Measurements from ENCODE around the gene PLCL2. TPM values are rescaled to one million over a fixed set of nuclear protein-coding genes. Genes with fewer than 3 reads are reported as not detected.

Gene PLCL2
- total RNA-seq, 1 experiment from 2014 or later, result 0.07 TPM

- TF ChIP-seq, protein P1, sequence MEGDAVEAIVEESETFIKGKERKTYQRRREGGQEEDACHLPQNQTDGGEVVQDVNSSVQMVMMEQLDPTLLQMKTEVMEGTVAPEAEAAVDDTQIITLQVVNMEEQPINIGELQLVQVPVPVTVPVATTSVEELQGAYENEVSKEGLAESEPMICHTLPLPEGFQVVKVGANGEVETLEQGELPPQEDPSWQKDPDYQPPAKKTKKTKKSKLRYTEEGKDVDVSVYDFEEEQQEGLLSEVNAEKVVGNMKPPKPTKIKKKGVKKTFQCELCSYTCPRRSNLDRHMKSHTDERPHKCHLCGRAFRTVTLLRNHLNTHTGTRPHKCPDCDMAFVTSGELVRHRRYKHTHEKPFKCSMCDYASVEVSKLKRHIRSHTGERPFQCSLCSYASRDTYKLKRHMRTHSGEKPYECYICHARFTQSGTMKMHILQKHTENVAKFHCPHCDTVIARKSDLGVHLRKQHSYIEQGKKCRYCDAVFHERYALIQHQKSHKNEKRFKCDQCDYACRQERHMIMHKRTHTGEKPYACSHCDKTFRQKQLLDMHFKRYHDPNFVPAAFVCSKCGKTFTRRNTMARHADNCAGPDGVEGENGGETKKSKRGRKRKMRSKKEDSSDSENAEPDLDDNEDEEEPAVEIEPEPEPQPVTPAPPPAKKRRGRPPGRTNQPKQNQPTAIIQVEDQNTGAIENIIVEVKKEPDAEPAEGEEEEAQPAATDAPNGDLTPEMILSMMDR (IDR thresholded peaks at IDR 0.05; ENCODE audit: insufficient read depth in 1 of 2, low read depth in 1 of 2, low read length in 1 of 2, severe bottlenecking in 1 of 2, unreplicated experiment in 1 of 2), result no peak
- Histone ChIP-seq H3K27me3 (replicated peaks; ENCODE audit: control insufficient read depth, insufficient read depth, low read length) (no peaks in the 10 kb centered on the region; the same call in 1 of the 2 replicates), H3K36me3 (ENCODE audit: control insufficient read depth, insufficient read depth, low read length) (no peaks in the 10 kb centered on the region), H3K9me3 (no peaks in the 10 kb centered on the region), H3K4me3 (ENCODE audit: low read depth, low read length) (no peak overlapping the region), H3K4me1 (no peaks in the 10 kb centered on the region)
- no peaks in the 10 kb centered on the region for H3K9me3 Mint-ChIP-seq (ENCODE audit: unreplicated experiment)
- H3K36me3 Mint-ChIP-seq (ENCODE audit: insufficient read depth, unreplicated experiment), result no peaks in the 10 kb centered on the region
- intact Hi-C loops (cut with micrococcal nuclease; ENCODE audit: unreplicated experiment), result no loop called here
- DNase-seq, result no peak
- no peak overlapping the region for H3K27ac Mint-ChIP-seq (ENCODE audit: unreplicated experiment)
- peaks cover 3% of the 10 kb centered on the region for H3K27me3 Mint-ChIP-seq (ENCODE audit: insufficient read depth, unreplicated experiment)
- CTCF ChIA-PET, result no interaction called here
- H3K4me1 Mint-ChIP-seq (ENCODE audit: low read depth, unreplicated experiment), result no peaks in the 10 kb centered on the region
- no TSS peak for BruUV-seq (replicated peaks)
- no peak overlapping the region for H3K4me3 Mint-ChIP-seq (ENCODE audit: unreplicated experiment)
- POLR2A ChIA-PET, result no interaction called here
Observed at GRCh38 chr3:17130956-17131355, 246.2 kb downstream of the PLCL2 start.

- BruUV-seq (replicated peaks), result no TSS peak
- TF ChIP-seq, protein P1 (IDR thresholded peaks at IDR 0.05; ENCODE audit: insufficient read depth in 1 of 2, low read depth in 1 of 2, low read length in 1 of 2, severe bottlenecking in 1 of 2, unreplicated experiment in 1 of 2), result no peak
Observed at GRCh38 chr3:17132286-17133115, 247.7 kb downstream of the PLCL2 start.

GRCh38 chr3:17133632-17134545 is 249.1 kb downstream of the PLCL2 start:
- Histone ChIP-seq H3K9me3 (no peaks in the 10 kb centered on the region), H3K27me3 (replicated peaks; ENCODE audit: control insufficient read depth, insufficient read depth, low read length) (no peaks in the 10 kb centered on the region; the same call in 1 of the 2 replicates), H3K36me3 (ENCODE audit: control insufficient read depth, insufficient read depth, low read length) (no peaks in the 10 kb centered on the region), H3K4me3 (ENCODE audit: low read depth, low read length) (no peak overlapping the region), H3K4me1 (no peaks in the 10 kb centered on the region)
- Mint-ChIP-seq H3K27ac (ENCODE audit: unreplicated experiment) (no peak overlapping the region), H3K9me3 (ENCODE audit: unreplicated experiment) (no peaks in the 10 kb centered on the region), H3K36me3 (ENCODE audit: insufficient read depth, unreplicated experiment) (no peaks in the 10 kb centered on the region), H3K27me3 (ENCODE audit: insufficient read depth, unreplicated experiment) (peaks cover 3% of the 10 kb centered on the region), H3K4me3 (ENCODE audit: unreplicated experiment) (no peak overlapping the region), H3K4me1 (ENCODE audit: low read depth, unreplicated experiment) (no peaks in the 10 kb centered on the region)
- ChIA-PET CTCF (interaction anchor here (0.7 kb wide), 1 partner anchor 120 kb away, joined by 8 read pairs; no protein-coding TSS in a partner anchor), POLR2A (no interaction called here)
- BruUV-seq (replicated peaks), result no TSS peak
- intact Hi-C loops (cut with micrococcal nuclease; ENCODE audit: unreplicated experiment), result no loop called here
- TF ChIP-seq, protein P1 (IDR thresholded peaks at IDR 0.05; ENCODE audit: insufficient read depth in 1 of 2, low read depth in 1 of 2, low read length in 1 of 2, severe bottlenecking in 1 of 2, unreplicated experiment in 1 of 2), result no peak
- DNase-seq, result no peak

More at GRCh38 chr3:17132286-17133115, 247.7 kb downstream of the PLCL2 start:
- Histone ChIP-seq H3K4me3 (ENCODE audit: low read depth, low read length) (no peak overlapping the region), H3K27me3 (replicated peaks; ENCODE audit: control insufficient read depth, insufficient read depth, low read length) (no peaks in the 10 kb centered on the region; the same call in 1 of the 2 replicates), H3K36me3 (ENCODE audit: control insufficient read depth, insufficient read depth, low read length) (no peaks in the 10 kb centered on the region), H3K9me3 (no peaks in the 10 kb centered on the region), H3K4me1 (no peaks in the 10 kb centered on the region)
- DNase-seq, result no peak
- ChIA-PET CTCF (no interaction called here), POLR2A (no interaction called here)
- intact Hi-C loops (cut with micrococcal nuclease; ENCODE audit: unreplicated experiment), result no loop called here
- Mint-ChIP-seq H3K36me3 (ENCODE audit: insufficient read depth, unreplicated experiment) (no peaks in the 10 kb centered on the region), H3K9me3 (ENCODE audit: unreplicated experiment) (no peaks in the 10 kb centered on the region), H3K4me3 (ENCODE audit: unreplicated experiment) (no peak overlapping the region), H3K4me1 (ENCODE audit: low read depth, unreplicated experiment) (no peaks in the 10 kb centered on the region), H3K27ac (ENCODE audit: unreplicated experiment) (no peak overlapping the region), H3K27me3 (ENCODE audit: insufficient read depth, unreplicated experiment) (peaks cover 3% of the 10 kb centered on the region)
